Kidney (tissue), 14 donors: ENCODE measurements around the gene CTNNBL1. TPM values are rescaled to one million over a fixed set of nuclear protein-coding genes. Genes with fewer than 3 reads are reported as not detected.
"Not testable (repeated sequence)": the region's sequence is repeated elsewhere in the genome, so short reads cannot be mapped to it uniquely, and the experiment has no call there.

ENCODE experiments used
- DNase-seq, 5 donors: peaks; one replicate each; pipeline ENCODE4 v3.0.0-alpha.2; 2013 to 2020
- FAIRE-seq: peaks from 2 replicates; lab custom pipeline; 2012; peaks lifted over from hg19 to GRCh38; lab: Jason Lieb, UNC
- H3K27ac ChIP-seq, 2 donors: one replicate each; pipeline ENCODE4 v1.7.0; 2013; ENCODE audit warnings: low read depth in 2 of 2, low read length in 2 of 2, inconsistent platforms in 1 of 2
- H3K27me3 ChIP-seq: one replicate; pipeline ENCODE4 v1.7.1; 2013; ENCODE audit warnings: low read length, inconsistent platforms; ENCODE audit not compliant: control insufficient read depth, insufficient read depth
- H3K36me3 ChIP-seq, 3 donors: one replicate each; pipeline versions ENCODE4 v1.7.0 to v1.7.1; 2013; ENCODE audit warnings: low read length in 3 of 3, control low read depth in 1 of 3, inconsistent platforms in 1 of 3; ENCODE audit not compliant: insufficient read depth in 3 of 3, control insufficient read depth in 2 of 3
- H3K4me1 ChIP-seq, 3 donors: one replicate each; pipeline versions ENCODE4 v1.7.0 to v1.7.1; 2013; ENCODE audit warnings: low read length in 3 of 3, inconsistent platforms in 1 of 3, low read depth in 1 of 3; ENCODE audit not compliant: control insufficient read depth in 2 of 3, insufficient read depth in 2 of 3
- H3K4me3 ChIP-seq, 3 donors: one replicate each; pipeline versions ENCODE4 v1.7.0 to v1.8.1; 2013; ENCODE audit warnings: low read length in 3 of 3, control low read depth in 1 of 3, inconsistent platforms in 1 of 3
- H3K9ac ChIP-seq, 3 donors: one replicate each; pipeline versions ENCODE4 v1.7.0 to v1.7.1; 2013; ENCODE audit warnings: low read length in 3 of 3, control low read depth in 1 of 3, inconsistent platforms in 1 of 3
- H3K9me3 ChIP-seq, 3 donors: one replicate each; pipeline versions ENCODE4 v1.7.0 to v1.7.1; 2013; ENCODE audit warnings: low read length in 3 of 3, control low read depth in 1 of 3, inconsistent platforms in 1 of 3; ENCODE audit not compliant: control insufficient read depth in 2 of 3, insufficient read depth in 1 of 3
- intact Hi-C: fragments of 100-400 bp; cut with DNase I; formaldehyde crosslinking; loops from one replicate; pipeline ENCODE4 v1.11.1; 2022
- polyA plus RNA-seq: library from polyadenylated mRNA; stranded (reverse); fragments of 350-450 nt; fragmentation: Illumina TruSeq; extraction: RNeasy Lipid Tissue Mini Kit (QIAGEN cat#74804); gene quantifications from one replicate; pipeline ENCODE4 v1.2.3, GENCODE V29; 2014; ENCODE audit warnings: low read depth, low replicate concordance; ENCODE audit not compliant: insufficient read depth
- total RNA-seq: library from RNA; stranded (reverse); fragmentation: NEBNext Ultra II Directional; extraction: Animal tissue kit (Norgen Biotek cat#: 25700); gene quantifications from one replicate; pipeline ENCODE4 v1.2.1, GENCODE V29; 2021
- TF ChIP-seq, protein P1 (sequence below): IDR thresholded peaks from 3 replicates; pipeline ENCODE4 v1.5.1; 2012; ENCODE audit warnings: mild to moderate bottlenecking, moderate library complexity, borderline replicate concordance; ENCODE audit not compliant: insufficient read depth; ENCODE audit errors: extremely low read depth
- donor health status: control.
- donor health status: control.
- donor health status: control.
- donor health status: control.
- donor health status: control.
- donor health status: DM: yes; HTN: yes; CAD: no.
- donor health status: Normal renal cell carcinoma (clear cell type).

Gene CTNNBL1
- total and polyA plus RNA-seq, 2 donors from 2014 or later, result 40.9 to 70.9 TPM

GRCh38 chr20:37721751-37722150 is 27.9 kb downstream of the CTNNBL1 start:
- FAIRE-seq (no peak), DNase-seq (no peak)
- Histone ChIP-seq H3K9ac (no peak overlapping the region), H3K4me3 (no peak overlapping the region), H3K27me3 (no peaks in the 10 kb centered on the region), H3K4me1 (no peaks in the 10 kb centered on the region), H3K27ac (no peak overlapping the region), H3K9me3 (peaks cover 0 to 4% (median 0%) of the 10 kb centered on the region in 3 donors), H3K36me3 (no peaks in the 10 kb centered on the region)
- intact Hi-C loops, result no loop called here
- TF ChIP-seq, protein P1, sequence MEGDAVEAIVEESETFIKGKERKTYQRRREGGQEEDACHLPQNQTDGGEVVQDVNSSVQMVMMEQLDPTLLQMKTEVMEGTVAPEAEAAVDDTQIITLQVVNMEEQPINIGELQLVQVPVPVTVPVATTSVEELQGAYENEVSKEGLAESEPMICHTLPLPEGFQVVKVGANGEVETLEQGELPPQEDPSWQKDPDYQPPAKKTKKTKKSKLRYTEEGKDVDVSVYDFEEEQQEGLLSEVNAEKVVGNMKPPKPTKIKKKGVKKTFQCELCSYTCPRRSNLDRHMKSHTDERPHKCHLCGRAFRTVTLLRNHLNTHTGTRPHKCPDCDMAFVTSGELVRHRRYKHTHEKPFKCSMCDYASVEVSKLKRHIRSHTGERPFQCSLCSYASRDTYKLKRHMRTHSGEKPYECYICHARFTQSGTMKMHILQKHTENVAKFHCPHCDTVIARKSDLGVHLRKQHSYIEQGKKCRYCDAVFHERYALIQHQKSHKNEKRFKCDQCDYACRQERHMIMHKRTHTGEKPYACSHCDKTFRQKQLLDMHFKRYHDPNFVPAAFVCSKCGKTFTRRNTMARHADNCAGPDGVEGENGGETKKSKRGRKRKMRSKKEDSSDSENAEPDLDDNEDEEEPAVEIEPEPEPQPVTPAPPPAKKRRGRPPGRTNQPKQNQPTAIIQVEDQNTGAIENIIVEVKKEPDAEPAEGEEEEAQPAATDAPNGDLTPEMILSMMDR, result no peak

DNA sequence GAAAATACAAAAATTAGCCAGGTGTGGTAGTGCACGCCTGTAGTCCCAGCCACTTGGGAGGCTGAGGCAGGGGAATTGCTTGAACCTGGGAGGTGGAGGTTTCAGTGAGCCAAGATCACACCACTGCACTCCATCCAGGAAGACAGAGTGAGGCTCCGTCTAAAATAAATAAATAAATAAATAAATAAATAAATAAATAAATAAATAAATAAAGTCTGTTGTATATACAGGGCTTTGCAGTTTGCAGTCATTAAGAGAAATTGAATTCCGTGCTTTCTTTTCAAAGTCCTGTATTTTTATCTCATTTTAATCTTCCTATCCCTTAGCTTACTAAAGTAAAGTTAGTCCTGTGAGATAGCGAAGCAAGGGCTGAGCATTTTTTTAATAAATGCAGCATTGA is 28.5 kb downstream of the CTNNBL1 start:
- H3K9me3 ChIP-seq, DNase-seq, H3K9ac ChIP-seq, FAIRE-seq, H3K4me1 ChIP-seq, H3K4me3 ChIP-seq, H3K27ac ChIP-seq, H3K36me3 ChIP-seq, intact Hi-C loops, H3K27me3 ChIP-seq: not testable (repeated sequence)

DNA sequence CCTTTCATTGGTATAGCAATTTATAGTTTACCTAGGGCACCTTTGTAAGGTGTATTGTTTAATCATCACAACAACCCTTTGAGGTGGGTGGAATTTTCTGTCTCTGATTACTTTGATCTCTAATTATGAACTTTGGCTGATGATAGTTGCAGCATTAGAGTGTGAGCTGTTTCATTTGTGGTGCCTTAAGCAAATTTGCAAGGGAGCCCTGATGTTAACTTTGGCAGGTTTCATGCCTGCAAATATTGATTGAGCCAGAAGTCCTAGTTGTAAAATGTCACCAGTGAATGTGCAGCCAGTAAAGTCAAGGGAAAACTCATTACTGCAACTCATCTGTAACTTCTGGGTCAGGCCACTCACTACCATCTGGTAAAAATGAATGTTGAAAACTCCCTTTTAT is 29.8 kb downstream of the CTNNBL1 start:
- intact Hi-C loops, result no loop called here
- no peak for FAIRE-seq
- no peaks in the 10 kb centered on the region for H3K4me1 ChIP-seq
- H3K27ac ChIP-seq, result no peak overlapping the region
- DNase-seq, result no peak
- TF ChIP-seq, protein P1, result no peak
- H3K27me3 ChIP-seq, result no peaks in the 10 kb centered on the region
- no peak overlapping the region for H3K9ac ChIP-seq
- no peak overlapping the region for H3K4me3 ChIP-seq
- peaks cover 0 to 4% (median 0%) of the 10 kb centered on the region in 3 donors for H3K9me3 ChIP-seq
- H3K36me3 ChIP-seq, result no peaks in the 10 kb centered on the region

DNA sequence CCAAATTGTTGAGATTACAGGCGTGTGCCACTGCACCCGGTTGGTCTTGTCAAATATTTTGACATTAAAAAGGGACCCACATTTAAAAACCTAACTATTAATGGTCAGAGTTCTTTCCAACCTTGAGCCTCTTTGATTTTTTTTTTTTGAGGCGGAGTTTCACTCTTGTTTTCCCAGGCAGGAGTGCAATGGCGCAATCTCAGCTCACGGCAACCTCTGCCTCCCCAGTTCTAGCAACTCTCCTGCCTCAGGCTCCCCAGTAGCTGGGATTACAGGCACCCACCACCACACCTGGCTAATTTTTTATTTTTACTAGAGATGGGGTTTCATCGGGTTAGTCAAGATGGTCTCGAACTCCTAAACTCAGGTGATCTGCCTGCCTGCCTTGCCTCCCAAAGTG is 31.3 kb downstream of the CTNNBL1 start:
- Histone ChIP-seq H3K27me3 (no peaks in the 10 kb centered on the region), H3K36me3 (no peaks in the 10 kb centered on the region), H3K9ac (no peak overlapping the region), H3K4me3 (no peak overlapping the region), H3K4me1 (no peaks in the 10 kb centered on the region), H3K27ac (no peak overlapping the region), H3K9me3 (peaks cover 0 to 4% (median 0%) of the 10 kb centered on the region in 3 donors)
- DNase-seq, result no peak
- no peak for FAIRE-seq
- TF ChIP-seq, protein P1, result no peak
- intact Hi-C loops, result no loop called here
